Measurements from ENCODE around the gene NME2. TPM values are rescaled to one million over a fixed set of nuclear protein-coding genes. Genes with fewer than 3 reads are reported as not detected.
"Not testable (repeated sequence)": the region's sequence is repeated elsewhere in the genome, so short reads cannot be mapped to it uniquely, and the experiment has no call there.

The NME2 gene
- 100 to 1,000 TPM; 259 to 326 (median 276) TPM for polyA plus RNA-seq (ENCODE audit: insufficient read depth in 1 of 5, insufficient read length in 5 of 5, low replicate concordance in 1 of 5)
- long read RNA-seq, donor 1, transcript NME2-208 (3 exons, 565 nt): minor isoform, 20 of 432 reads
- long read RNA-seq, donor 1, transcript NME2-205 (5 exons, 826 nt): major isoform, 273 of 432 reads
- long read RNA-seq, donor 1, transcript NME2-202 (4 exons, 866 nt): minor isoform, 53 of 432 reads
- long read RNA-seq, donor 1, transcript NME2-209 (2 exons, 789 nt): minor isoform, 65 of 432 reads
- long read RNA-seq, donor 1, partial matches to known transcripts: 0 of 432 reads
- long read RNA-seq, donor 1, other reads (novel, unspliced or antisense): 5 of 432 reads
- long read RNA-seq, donor 2, transcript NME2-202 (4 exons, 866 nt): minor isoform, 22 of 201 reads
- long read RNA-seq, donor 2, transcript NME2-209 (2 exons, 789 nt): minor isoform, 23 of 201 reads
- long read RNA-seq, donor 2, transcript NME2-204 (5 exons, 749 nt): minor isoform, 6 of 201 reads
- long read RNA-seq, donor 2, transcript NME2-205 (5 exons, 826 nt): major isoform, 134 of 201 reads
- long read RNA-seq, donor 2, partial matches to known transcripts: 5 of 201 reads
- long read RNA-seq, donor 2, other reads (novel, unspliced or antisense): 0 of 201 reads
- long read RNA-seq, donor 3, transcript NME2-208 (3 exons, 565 nt): minor isoform, 19 of 304 reads
- long read RNA-seq, donor 3, transcript NME2-202 (4 exons, 866 nt): minor isoform, 38 of 304 reads
- long read RNA-seq, donor 3, transcript NME2-205 (5 exons, 826 nt): major isoform, 199 of 304 reads
- long read RNA-seq, donor 3, transcript NME2-209 (2 exons, 789 nt): minor isoform, 36 of 304 reads
- long read RNA-seq, donor 3, partial matches to known transcripts: 7 of 304 reads
- long read RNA-seq, donor 3, other reads (novel, unspliced or antisense): 0 of 304 reads
- long read RNA-seq, donor 4, transcript NME2-204 (5 exons, 749 nt): minor isoform, 28 of 170 reads
- long read RNA-seq, donor 4, transcript NME2-202 (4 exons, 866 nt): minor isoform, 26 of 170 reads
- long read RNA-seq, donor 4, transcript NME2-205 (5 exons, 826 nt): major isoform, 69 of 170 reads
- long read RNA-seq, donor 4, transcript NME2-209 (2 exons, 789 nt): minor isoform, 21 of 170 reads
- long read RNA-seq, donor 4, partial matches to known transcripts: 14 of 170 reads
- long read RNA-seq, donor 4, other reads (novel, unspliced or antisense): 0 of 170 reads
- long read RNA-seq, donor 5, transcript NME2-205 (5 exons, 826 nt): major isoform, 279 of 440 reads
- long read RNA-seq, donor 5, transcript NME2-208 (3 exons, 565 nt): minor isoform, 20 of 440 reads
- long read RNA-seq, donor 5, transcript NME2-209 (2 exons, 789 nt): minor isoform, 49 of 440 reads
- long read RNA-seq, donor 5, transcript NME2-202 (4 exons, 866 nt): minor isoform, 49 of 440 reads
- long read RNA-seq, donor 5, partial matches to known transcripts: 10 of 440 reads
- long read RNA-seq, donor 5, other reads (novel, unspliced or antisense): 0 of 440 reads
- long read RNA-seq, donor 6, transcript NME2-209 (2 exons, 789 nt): minor isoform, 47 of 422 reads
- long read RNA-seq, donor 6, transcript NME2-205 (5 exons, 826 nt): major isoform, 297 of 422 reads
- long read RNA-seq, donor 6, transcript NME2-201 (4 exons, 568 nt): minor isoform, 9 of 422 reads
- long read RNA-seq, donor 6, transcript NME2-202 (4 exons, 866 nt): minor isoform, 44 of 422 reads
- long read RNA-seq, donor 6, partial matches to known transcripts: 0 of 422 reads
- long read RNA-seq, donor 6, other reads (novel, unspliced or antisense): 8 of 422 reads
- long read RNA-seq, donor 7, transcript NME2-202 (4 exons, 866 nt): minor isoform, 27 of 200 reads
- long read RNA-seq, donor 7, transcript NME2-208 (3 exons, 565 nt): minor isoform, 5 of 200 reads
- long read RNA-seq, donor 7, transcript NME2-209 (2 exons, 789 nt): minor isoform, 18 of 200 reads
- long read RNA-seq, donor 7, transcript NME2-205 (5 exons, 826 nt): major isoform, 144 of 200 reads
- long read RNA-seq, donor 7, partial matches to known transcripts: 0 of 200 reads
- long read RNA-seq, donor 7, other reads (novel, unspliced or antisense): 0 of 200 reads
- long read RNA-seq, donor 8, transcript NME2-209 (2 exons, 789 nt): minor isoform, 22 of 139 reads
- long read RNA-seq, donor 8, transcript NME2-205 (5 exons, 826 nt): major isoform, 90 of 139 reads
- long read RNA-seq, donor 8, transcript NME2-202 (4 exons, 866 nt): minor isoform, 13 of 139 reads
- long read RNA-seq, donor 8, transcript NME2-208 (3 exons, 565 nt): minor isoform, 8 of 139 reads
- long read RNA-seq, donor 8, partial matches to known transcripts: 0 of 139 reads
- long read RNA-seq, donor 8, other reads (novel, unspliced or antisense): 0 of 139 reads

DNA sequence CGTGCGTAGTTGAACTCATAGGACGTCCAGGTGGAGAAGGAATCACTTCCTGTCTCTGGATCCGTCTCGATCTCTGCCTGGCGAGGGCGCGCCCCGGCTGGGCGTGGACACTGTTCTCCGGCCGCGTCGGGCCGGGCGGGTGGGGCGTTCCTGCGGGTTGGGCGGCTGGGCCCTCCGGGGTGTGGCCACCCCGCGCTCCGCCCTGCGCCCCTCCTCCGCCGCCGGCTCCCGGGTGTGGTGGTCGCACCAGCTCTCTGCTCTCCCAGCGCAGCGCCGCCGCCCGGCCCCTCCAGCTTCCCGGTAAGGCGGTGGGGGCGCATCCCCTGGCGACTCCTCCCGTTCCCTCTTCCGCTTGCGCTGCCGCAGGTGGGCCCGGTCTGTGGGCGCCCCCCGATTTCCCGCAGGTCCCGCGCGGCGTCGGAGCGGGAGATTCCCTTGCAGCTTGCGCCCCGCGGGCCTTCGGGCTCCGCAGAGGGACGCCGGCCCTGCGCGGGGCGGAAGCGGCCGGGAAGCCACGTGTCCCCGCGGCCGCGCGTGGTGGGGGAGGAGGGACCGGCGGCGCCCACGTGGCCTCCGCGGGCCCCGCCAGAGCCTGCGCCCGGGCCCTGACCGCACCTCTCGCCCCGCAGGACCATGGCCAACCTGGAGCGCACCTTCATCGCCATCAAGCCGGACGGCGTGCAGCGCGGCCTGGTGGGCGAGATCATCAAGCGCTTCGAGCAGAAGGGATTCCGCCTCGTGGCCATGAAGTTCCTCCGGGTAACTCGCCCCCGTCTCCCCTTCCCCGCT, at the start of gene NME2:
TSS of gene NME2 (plus strand) at position 214 of the 789 bp plus-strand sequence. CDS start at position 634, 420 bp downstream.
- peak; percentile 83 to 84 for DNase-seq

DNA sequence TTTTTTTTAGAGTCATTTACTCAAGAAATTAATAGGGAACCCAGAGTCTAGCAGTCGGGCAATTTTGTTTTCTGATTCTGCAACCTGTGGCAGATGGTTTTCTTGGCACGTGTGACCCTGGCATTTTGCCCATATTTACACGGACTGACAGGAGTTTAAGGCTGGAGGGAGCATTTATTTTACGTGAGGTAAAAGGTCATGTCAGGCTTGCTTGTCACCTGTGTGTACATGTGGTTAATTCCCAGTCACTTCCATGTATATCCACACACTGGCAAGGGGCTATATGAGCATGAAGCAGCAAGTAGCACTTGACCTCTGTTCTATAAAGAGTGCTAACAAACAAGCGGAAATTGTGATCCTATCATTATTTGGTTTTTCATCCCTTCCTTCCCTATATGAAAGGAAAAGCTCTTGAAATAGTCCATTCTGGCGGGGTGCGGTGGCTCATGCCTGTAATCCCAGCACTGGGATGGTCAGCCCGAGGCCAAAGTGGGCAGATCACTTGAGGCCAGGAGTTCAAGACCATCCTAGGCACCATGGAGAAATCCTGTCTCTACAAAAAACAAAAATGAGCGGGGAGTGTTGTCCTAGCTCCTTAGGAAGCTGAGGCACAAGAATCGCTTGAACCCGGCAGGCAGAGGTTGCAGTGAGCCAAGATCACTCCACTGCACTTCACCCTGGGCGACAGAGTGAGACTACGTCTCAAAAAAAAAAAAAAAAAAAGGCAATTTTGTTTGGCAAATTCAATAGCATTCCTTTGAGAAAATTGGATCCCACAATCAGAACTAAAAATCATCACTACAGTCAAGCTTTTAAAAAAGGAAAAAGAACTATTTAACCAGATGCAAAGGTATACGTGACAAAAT, 47.6 kb upstream of the NME2 start:
- no peak for DNase-seq

DNA sequence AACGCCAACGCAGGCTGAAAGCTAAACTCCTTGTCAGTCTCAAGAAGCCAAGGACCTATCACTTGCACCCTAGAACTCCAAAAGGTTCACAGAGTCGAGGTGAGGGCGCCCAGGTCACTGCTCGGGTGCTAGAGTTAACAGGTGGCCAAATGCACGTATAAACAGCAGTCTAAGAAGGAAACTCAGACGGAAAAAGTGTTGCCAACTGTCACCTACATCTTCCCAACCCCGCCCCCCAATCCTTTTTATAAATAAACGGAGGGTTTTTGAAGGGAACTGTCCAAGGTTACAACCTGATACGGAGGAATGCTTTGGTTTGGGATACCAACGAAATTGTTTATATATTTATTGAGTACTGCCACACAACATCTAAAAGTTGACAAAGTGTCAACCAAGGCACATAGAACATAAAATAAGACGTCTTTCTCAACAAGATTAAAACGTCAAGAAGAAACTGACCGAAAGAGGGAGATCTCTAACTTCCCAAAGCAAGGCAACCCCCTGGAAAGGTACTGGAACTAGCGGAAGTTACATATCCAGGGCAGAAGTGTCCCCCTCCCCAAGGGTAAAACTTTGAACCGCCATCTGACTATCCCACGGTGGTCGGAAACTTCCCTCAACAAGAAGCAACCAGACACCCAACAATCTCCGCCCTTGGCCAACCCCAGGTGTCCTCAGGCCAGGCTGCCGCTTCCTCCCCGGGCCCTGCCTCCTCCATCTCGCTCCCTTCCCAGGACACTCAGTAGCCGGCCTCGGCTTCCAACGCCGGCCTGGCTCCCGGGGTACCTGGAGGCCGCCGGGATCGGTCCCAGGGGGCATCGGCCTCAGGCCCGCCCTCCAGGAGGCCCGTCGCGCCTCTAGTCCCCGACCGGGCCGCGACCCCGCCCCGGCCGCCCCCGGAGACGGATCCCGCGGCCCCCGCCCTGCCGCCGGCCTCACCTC, 46.5 kb upstream of the NME2 start:
- DNase-seq: peak; percentile 64 to 75

GRCh38 chr17:51120357-51120738, 45.9 kb upstream of the NME2 start:
- peak; percentile 61 to 62 for DNase-seq

GRCh38 chr17:51120739-51121619, 45.2 kb upstream of the NME2 start, which contains the start of gene SPAG9:
Gene SPAG9 (minus strand): TSS chr17:51120868. CDS start chr17:51120656, 212 bp downstream.
- peak; percentile 96 to 97 for DNase-seq

DNA sequence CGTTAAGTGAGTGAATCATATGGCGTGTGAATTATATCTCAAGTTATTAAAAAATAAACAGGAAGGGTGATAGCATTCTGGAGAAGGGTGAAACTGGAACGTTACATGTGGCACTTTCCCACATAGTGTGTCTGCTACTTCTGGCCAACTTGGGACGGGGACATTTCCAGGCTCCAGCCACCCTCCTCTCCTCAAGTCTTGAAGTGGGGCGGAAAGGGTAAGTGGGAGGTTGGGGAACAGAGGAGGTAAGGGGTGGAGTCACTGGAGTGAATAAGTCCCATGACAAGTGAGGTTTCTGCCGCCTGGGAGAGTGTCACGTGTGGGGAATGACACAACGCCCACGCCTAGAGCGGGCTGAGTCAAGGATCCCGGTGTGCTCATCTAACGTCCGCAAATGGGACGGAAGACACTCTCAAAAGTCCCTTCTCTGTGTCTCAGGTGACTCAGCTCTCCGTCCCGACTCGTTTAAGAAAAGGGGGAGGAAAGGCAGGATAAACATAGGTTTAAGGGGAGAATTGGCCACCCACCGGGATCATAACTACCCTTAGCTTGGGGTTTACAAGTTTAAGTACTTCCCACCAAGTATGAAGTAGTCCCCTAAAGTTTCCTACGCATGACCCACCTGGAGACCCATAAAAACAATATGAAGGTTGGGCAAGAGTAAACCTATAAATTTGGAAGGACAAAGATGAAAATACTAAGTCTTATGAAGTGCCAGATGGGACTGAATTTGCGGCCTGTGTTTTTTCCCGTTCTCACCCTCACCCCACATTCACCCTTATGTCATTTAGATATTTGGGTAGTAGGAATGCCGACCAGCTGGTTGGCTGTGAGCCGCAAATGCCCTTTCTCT, 44.4 kb upstream of the NME2 start:
- peak; percentile 79 to 84 for DNase-seq

DNA sequence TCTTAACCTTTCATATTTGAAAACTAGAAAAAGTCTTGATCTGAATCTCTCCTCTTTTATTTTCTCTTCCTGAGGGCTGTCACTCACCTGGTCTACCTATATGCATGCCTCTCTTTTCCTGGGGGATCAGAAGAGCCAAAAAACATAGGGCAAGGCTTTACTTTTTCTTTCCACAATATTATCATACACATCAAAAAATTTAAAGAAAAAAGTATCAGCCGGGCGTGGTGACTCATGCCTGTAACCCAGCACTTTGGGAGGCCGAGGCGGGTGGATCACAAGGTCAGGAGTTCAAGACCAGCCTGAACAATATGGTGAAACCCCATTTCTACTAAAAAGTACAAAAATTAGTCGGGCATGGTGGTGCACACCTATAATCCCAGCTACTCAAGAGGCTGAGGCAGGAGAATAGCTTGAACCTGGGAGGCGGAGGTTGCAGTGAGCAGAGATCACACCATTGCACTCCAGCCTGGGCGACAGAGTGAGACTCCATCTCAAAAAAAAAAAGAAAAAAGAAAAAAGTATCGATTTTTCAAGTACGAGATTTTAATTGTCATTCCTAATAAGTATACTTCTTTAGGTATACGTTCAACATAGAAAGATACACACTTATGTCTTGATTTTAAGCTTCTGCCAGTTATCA, 43.6 kb upstream of the NME2 start:
- DNase-seq: not testable (repeated sequence)

DNA sequence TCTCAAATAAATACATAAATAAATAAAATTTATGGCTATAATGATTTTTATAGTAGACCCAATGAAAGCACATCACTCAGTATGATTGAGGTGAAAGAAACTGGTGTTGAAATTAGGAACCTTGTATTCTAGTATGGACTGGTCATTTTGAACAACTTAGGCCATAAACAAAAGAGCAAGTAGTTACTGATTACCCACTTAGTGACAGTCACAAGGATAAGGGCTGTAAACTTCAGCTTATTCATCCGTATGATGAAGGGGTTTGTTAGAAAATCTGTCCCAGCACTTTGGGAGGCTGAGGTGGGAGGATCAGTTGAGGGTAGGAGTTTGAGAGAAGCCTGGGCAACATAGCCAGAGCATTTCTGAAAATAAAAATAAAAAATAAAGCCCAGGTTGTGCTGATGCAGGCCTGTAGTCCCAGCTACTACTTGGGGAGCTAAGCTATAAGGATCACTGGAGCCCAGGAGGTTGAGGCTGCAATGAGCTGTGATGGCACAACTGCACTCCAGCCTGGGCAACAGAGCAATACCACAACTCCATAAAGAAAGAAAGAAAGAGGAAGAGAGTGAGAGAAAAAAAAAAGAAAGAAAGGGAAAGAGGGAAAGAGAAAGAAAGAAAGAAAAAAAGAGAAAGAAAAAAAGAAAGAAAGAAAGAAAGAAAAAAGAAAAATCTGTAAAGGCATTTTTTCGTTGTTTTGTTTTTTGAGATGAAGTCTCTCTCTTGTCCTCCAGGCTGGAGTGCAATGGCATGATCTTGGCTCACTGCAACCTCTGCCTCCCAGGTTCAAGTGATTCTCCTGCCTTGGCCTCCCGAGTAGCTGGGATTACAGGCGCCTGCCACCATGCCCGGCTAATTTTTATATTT, 41.3 kb upstream of the NME2 start:
- no peak for DNase-seq

DNA sequence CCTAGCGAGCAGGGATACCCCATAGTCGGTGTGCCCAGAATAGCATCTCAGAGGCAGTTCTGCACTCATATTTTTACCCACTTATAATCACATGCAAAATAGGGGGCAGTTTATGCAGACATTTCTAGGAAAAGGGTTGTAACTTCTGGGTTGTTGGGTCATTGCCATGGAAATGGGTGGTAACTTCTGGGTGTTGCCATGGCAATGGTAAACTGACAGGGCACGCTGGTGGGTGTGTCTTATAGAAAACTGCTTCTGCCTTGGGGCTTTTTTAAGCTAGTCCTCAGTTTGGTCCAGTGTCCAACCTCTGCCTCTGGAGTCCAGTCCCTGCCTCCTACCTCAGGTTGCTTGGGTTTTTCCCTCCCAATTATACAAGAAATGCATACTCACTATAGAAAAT, 38.1 kb upstream of the NME2 start:
- no peak for DNase-seq

- no peak for DNase-seq
Measured at GRCh38 chr17:51132964-51133319, 33.3 kb upstream of the NME2 start.

DNA sequence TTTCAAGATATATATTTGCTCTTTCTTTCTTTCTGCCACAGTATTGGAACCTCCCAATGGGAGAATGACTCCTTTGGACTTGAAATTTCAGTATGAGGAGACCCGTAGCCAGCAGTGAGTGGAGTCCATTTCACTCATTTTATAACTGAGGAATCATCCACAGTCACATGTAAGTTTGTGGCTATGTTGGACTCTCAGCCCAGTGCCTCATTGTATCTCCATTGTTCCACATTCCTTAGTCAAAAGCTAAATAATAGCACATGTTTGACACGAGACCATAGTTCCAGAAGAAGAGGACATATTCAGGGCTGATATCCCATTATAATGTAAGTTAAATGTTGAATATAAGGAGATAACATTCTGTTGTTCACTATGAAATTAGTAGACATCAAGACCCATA, 32.8 kb upstream of the NME2 start:
- no peak for DNase-seq

DNA sequence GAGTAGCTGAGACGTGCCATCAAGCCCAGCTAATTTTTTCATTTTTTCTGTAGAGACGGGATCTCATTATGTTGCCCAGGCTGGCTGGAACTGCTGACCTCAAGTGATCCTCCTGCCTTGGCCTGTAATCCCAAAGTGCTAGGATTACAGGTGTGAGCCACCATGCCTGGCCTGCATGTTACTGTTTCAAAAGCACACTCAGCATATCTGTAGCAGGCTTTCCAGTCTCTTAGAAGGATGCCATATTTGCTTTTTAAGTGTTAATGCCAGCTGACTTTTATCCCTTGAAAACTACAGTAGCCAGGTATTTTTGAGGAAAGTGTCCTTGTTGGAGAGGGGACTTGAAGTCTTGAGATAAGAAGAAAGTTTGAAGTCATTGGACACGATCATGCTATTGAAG, 30.3 kb upstream of the NME2 start:
- no peak for DNase-seq

GRCh38 chr17:51142597-51142996, 23.6 kb upstream of the NME2 start:
- no peak for DNase-seq
